ENCODE data around the gene KLHL26.
A peak's percentile ranks its signal among the peaks of the same experiment; 100 is the strongest.

KLHL26 gene

GRCh38 chr19:18685597-18686190 lies 48.9 kb downstream of the KLHL26 start:
- Histone ChIP-seq H3K27me3 (ENCODE audit: low read depth, low read length) (no peaks in the 10 kb centered on the region), H3K9me3 (ENCODE audit: control insufficient read depth in 1 of 2, low read length in 2 of 2) (no peaks in the 10 kb centered on the region), H3K27ac (ENCODE audit: low read length) (no peak overlapping the region), H3K4me1 (ENCODE audit: control insufficient read depth in 1 of 2, insufficient read depth in 2 of 2, low read length in 2 of 2) (peaks cover 0 to 14% of the 10 kb centered on the region in 2 donors), H3K4me3 (ENCODE audit: low read depth in 1 of 2, low read length in 2 of 2) (no peak overlapping the region), H3K36me3 (ENCODE audit: control insufficient read depth in 1 of 2, insufficient read depth in 2 of 2, low read length in 2 of 2) (no peaks in the 10 kb centered on the region)

GRCh38 chr19:18687740-18688465 lies 51.1 kb downstream of the KLHL26 start:
- Histone ChIP-seq H3K4me3 (ENCODE audit: low read depth in 1 of 2, low read length in 2 of 2) (no peak overlapping the region), H3K27ac (ENCODE audit: low read length) (no peak overlapping the region), H3K9me3 (ENCODE audit: control insufficient read depth in 1 of 2, low read length in 2 of 2) (no peaks in the 10 kb centered on the region)

GRCh38 chr19:18696023-18696422 lies 59.2 kb downstream of the KLHL26 start:
- Histone ChIP-seq H3K4me1 (ENCODE audit: control insufficient read depth in 1 of 2, insufficient read depth in 2 of 2, low read length in 2 of 2) (peaks cover 0 to 9% of the 10 kb centered on the region in 2 donors), H3K27me3 (ENCODE audit: low read depth, low read length) (no peaks in the 10 kb centered on the region), H3K4me3 (ENCODE audit: low read depth in 1 of 2, low read length in 2 of 2) (no peak overlapping the region), H3K36me3 (ENCODE audit: control insufficient read depth in 1 of 2, insufficient read depth in 2 of 2, low read length in 2 of 2) (no peaks in the 10 kb centered on the region), H3K9me3 (ENCODE audit: control insufficient read depth in 1 of 2, low read length in 2 of 2) (no peaks in the 10 kb centered on the region), H3K27ac (ENCODE audit: low read length) (no peak overlapping the region)

More at GRCh38 chr19:18687740-18688465, 51.1 kb downstream of the KLHL26 start:
- Histone ChIP-seq H3K4me1 (ENCODE audit: control insufficient read depth in 1 of 2, insufficient read depth in 2 of 2, low read length in 2 of 2) (peaks cover 0 to 14% of the 10 kb centered on the region in 2 donors), H3K36me3 (ENCODE audit: control insufficient read depth in 1 of 2, insufficient read depth in 2 of 2, low read length in 2 of 2) (no peaks in the 10 kb centered on the region), H3K27me3 (ENCODE audit: low read depth, low read length) (no peaks in the 10 kb centered on the region)

GRCh38 chr19:18697680-18698079 lies 60.9 kb downstream of the KLHL26 start:
- no peaks in the 10 kb centered on the region for H3K27me3 ChIP-seq (ENCODE audit: low read depth, low read length)
- no peak overlapping the region for H3K4me3 ChIP-seq (ENCODE audit: low read depth in 1 of 2, low read length in 2 of 2)
- no peaks in the 10 kb centered on the region for H3K36me3 ChIP-seq (ENCODE audit: control insufficient read depth in 1 of 2, insufficient read depth in 2 of 2, low read length in 2 of 2)
- H3K27ac ChIP-seq (ENCODE audit: low read length): no peak overlapping the region
- H3K4me1 ChIP-seq (ENCODE audit: control insufficient read depth in 1 of 2, insufficient read depth in 2 of 2, low read length in 2 of 2): peaks cover 0 to 14% of the 10 kb centered on the region in 2 donors
- no peaks in the 10 kb centered on the region for H3K9me3 ChIP-seq (ENCODE audit: control insufficient read depth in 1 of 2, low read length in 2 of 2)

GRCh38 chr19:18698321-18699167 lies 61.7 kb downstream of the KLHL26 start:
- peaks cover 0 to 14% of the 10 kb centered on the region in 2 donors for H3K4me1 ChIP-seq (ENCODE audit: control insufficient read depth in 1 of 2, insufficient read depth in 2 of 2, low read length in 2 of 2)
- no peak overlapping the region for H3K4me3 ChIP-seq (ENCODE audit: low read depth in 1 of 2, low read length in 2 of 2)
- H3K9me3 ChIP-seq (ENCODE audit: control insufficient read depth in 1 of 2, low read length in 2 of 2): no peaks in the 10 kb centered on the region
- H3K27ac ChIP-seq (ENCODE audit: low read length): no peak overlapping the region
- no peaks in the 10 kb centered on the region for H3K27me3 ChIP-seq (ENCODE audit: low read depth, low read length)
- H3K36me3 ChIP-seq (ENCODE audit: control insufficient read depth in 1 of 2, insufficient read depth in 2 of 2, low read length in 2 of 2): no peaks in the 10 kb centered on the region

- no peaks in the 10 kb centered on the region for H3K27me3 ChIP-seq (ENCODE audit: low read depth, low read length)
- H3K4me3 ChIP-seq (ENCODE audit: low read depth in 1 of 2, low read length in 2 of 2): no peak overlapping the region
- H3K36me3 ChIP-seq (ENCODE audit: control insufficient read depth in 1 of 2, insufficient read depth in 2 of 2, low read length in 2 of 2): no peaks in the 10 kb centered on the region
- peaks cover 0 to 14% of the 10 kb centered on the region in 2 donors for H3K4me1 ChIP-seq (ENCODE audit: control insufficient read depth in 1 of 2, insufficient read depth in 2 of 2, low read length in 2 of 2)
- no peaks in the 10 kb centered on the region for H3K9me3 ChIP-seq (ENCODE audit: control insufficient read depth in 1 of 2, low read length in 2 of 2)
- H3K27ac ChIP-seq (ENCODE audit: low read length): no peak overlapping the region
Observed at GRCh38 chr19:18699403-18700054, 62.7 kb downstream of the KLHL26 start.

- peaks cover 0 to 14% of the 10 kb centered on the region in 2 donors for H3K4me1 ChIP-seq (ENCODE audit: control insufficient read depth in 1 of 2, insufficient read depth in 2 of 2, low read length in 2 of 2)
- peak overlapping the region; percentile 66 to 79 for H3K4me3 ChIP-seq (ENCODE audit: low read depth in 1 of 2, low read length in 2 of 2)
- no peak overlapping the region for H3K27ac ChIP-seq (ENCODE audit: low read length)
- H3K36me3 ChIP-seq (ENCODE audit: control insufficient read depth in 1 of 2, insufficient read depth in 2 of 2, low read length in 2 of 2): no peaks in the 10 kb centered on the region
- H3K27me3 ChIP-seq (ENCODE audit: low read depth, low read length): no peaks in the 10 kb centered on the region
- no peaks in the 10 kb centered on the region for H3K9me3 ChIP-seq (ENCODE audit: control insufficient read depth in 1 of 2, low read length in 2 of 2)
Observed at GRCh38 chr19:18700501-18701249, 63.8 kb downstream of the KLHL26 start.

GRCh38 chr19:18701250-18701608 lies 64.4 kb downstream of the KLHL26 start:
- H3K27ac ChIP-seq (ENCODE audit: low read length): no peak overlapping the region
- peaks cover 0 to 14% of the 10 kb centered on the region in 2 donors for H3K4me1 ChIP-seq (ENCODE audit: control insufficient read depth in 1 of 2, insufficient read depth in 2 of 2, low read length in 2 of 2)
- H3K4me3 ChIP-seq (ENCODE audit: low read depth in 1 of 2, low read length in 2 of 2): peak overlapping the region; percentile 66 to 79
- H3K9me3 ChIP-seq (ENCODE audit: control insufficient read depth in 1 of 2, low read length in 2 of 2): no peaks in the 10 kb centered on the region
- no peaks in the 10 kb centered on the region for H3K27me3 ChIP-seq (ENCODE audit: low read depth, low read length)
- H3K36me3 ChIP-seq (ENCODE audit: control insufficient read depth in 1 of 2, insufficient read depth in 2 of 2, low read length in 2 of 2): no peaks in the 10 kb centered on the region

GRCh38 chr19:18704054-18704453 lies 67.2 kb downstream of the KLHL26 start:
- H3K27me3 ChIP-seq (ENCODE audit: low read depth, low read length): no peaks in the 10 kb centered on the region
- no peaks in the 10 kb centered on the region for H3K36me3 ChIP-seq (ENCODE audit: control insufficient read depth in 1 of 2, insufficient read depth in 2 of 2, low read length in 2 of 2)
- peaks cover 0 to 14% of the 10 kb centered on the region in 2 donors for H3K4me1 ChIP-seq (ENCODE audit: control insufficient read depth in 1 of 2, insufficient read depth in 2 of 2, low read length in 2 of 2)
- no peak overlapping the region for H3K4me3 ChIP-seq (ENCODE audit: low read depth in 1 of 2, low read length in 2 of 2)
- no peaks in the 10 kb centered on the region for H3K9me3 ChIP-seq (ENCODE audit: control insufficient read depth in 1 of 2, low read length in 2 of 2)
- H3K27ac ChIP-seq (ENCODE audit: low read length): no peak overlapping the region

- Histone ChIP-seq H3K27me3 (ENCODE audit: low read depth, low read length) (no peaks in the 10 kb centered on the region), H3K27ac (ENCODE audit: low read length) (no peak overlapping the region), H3K4me1 (ENCODE audit: control insufficient read depth in 1 of 2, insufficient read depth in 2 of 2, low read length in 2 of 2) (peaks cover 0 to 9% of the 10 kb centered on the region in 2 donors), H3K9me3 (ENCODE audit: control insufficient read depth in 1 of 2, low read length in 2 of 2) (no peaks in the 10 kb centered on the region), H3K4me3 (ENCODE audit: low read depth in 1 of 2, low read length in 2 of 2) (no peak overlapping the region), H3K36me3 (ENCODE audit: control insufficient read depth in 1 of 2, insufficient read depth in 2 of 2, low read length in 2 of 2) (no peaks in the 10 kb centered on the region)
Observed at GRCh38 chr19:18704971-18705370, 68.1 kb downstream of the KLHL26 start.

All from muscle layer of duodenum (tissue), 2 donors.